ENCODE measurements around the gene SERTAD4.

SERTAD4 gene

GRCh38 chr1:210237981-210238380 lies 5.4 kb downstream of the SERTAD4 start:
- H3K79me2 ChIP-seq (ENCODE audit: low read length): no peaks in the 10 kb centered on the region
- peaks cover 7% of the 10 kb centered on the region; the same call in 1 of the 2 replicates for H3K27me3 ChIP-seq (replicated peaks; ENCODE audit: insufficient read depth, low read length)
- H3K4me3 ChIP-seq (ENCODE audit: low read length): no peak overlapping the region
- H3K36me3 ChIP-seq (replicated peaks; ENCODE audit: insufficient read depth, low read length): no peaks in the 10 kb centered on the region
- no peak overlapping the region for H3K9ac ChIP-seq (ENCODE audit: low read length)
- no peaks in the 10 kb centered on the region for H3K9me2 ChIP-seq (replicated peaks; ENCODE audit: insufficient read depth, low read length)
- H3K4me2 ChIP-seq (ENCODE audit: low read depth, low read length): no peak overlapping the region
- H3F3A ChIP-seq (ENCODE audit: insufficient read depth, low read length): no peaks in the 10 kb centered on the region; the same call in none of the 2 replicates
- H3K9me3 ChIP-seq (replicated peaks; ENCODE audit: insufficient read depth, low read length): no peaks in the 10 kb centered on the region
- no peak overlapping the region for H2AFZ ChIP-seq (ENCODE audit: low read length)
- H4K20me1 ChIP-seq (ENCODE audit: insufficient read depth, low read length): no peaks in the 10 kb centered on the region
- TF ChIP-seq CTCF (IDR thresholded peaks at IDR 0.05; ENCODE audit: low read length) (no peak), EZH2 (optimal IDR thresholded peaks at IDR 0.05; ENCODE audit: low read depth, low read length) (no peak), EZH2phosphoT487 (IDR thresholded peaks at IDR 0.05; ENCODE audit: low read length) (no peak)
- H3K27ac ChIP-seq (ENCODE audit: low read length): no peak overlapping the region
- no peaks in the 10 kb centered on the region for H3K4me1 ChIP-seq (ENCODE audit: low read length)
- no peak for DNase-seq

- no peak overlapping the region for H2AFZ ChIP-seq (ENCODE audit: low read length)
- DNase-seq: peak; percentile 20
- no peaks in the 10 kb centered on the region; the same call in 1 of the 2 replicates for H3F3A ChIP-seq (ENCODE audit: insufficient read depth, low read length)
- no peaks in the 10 kb centered on the region for H3K9me3 ChIP-seq (replicated peaks; ENCODE audit: insufficient read depth, low read length)
- H3K79me2 ChIP-seq (ENCODE audit: low read length): no peaks in the 10 kb centered on the region
- no peak overlapping the region for H3K4me2 ChIP-seq (ENCODE audit: low read depth, low read length)
- no peak overlapping the region for H3K4me3 ChIP-seq (ENCODE audit: low read length)
- peaks cover 4% of the 10 kb centered on the region; the same call in 1 of the 2 replicates for H3K27me3 ChIP-seq (replicated peaks; ENCODE audit: insufficient read depth, low read length)
- no peaks in the 10 kb centered on the region for H3K9me2 ChIP-seq (replicated peaks; ENCODE audit: insufficient read depth, low read length)
- H3K9ac ChIP-seq (ENCODE audit: low read length): no peak overlapping the region
- H3K4me1 ChIP-seq (ENCODE audit: low read length): peaks cover 1% of the 10 kb centered on the region
- H3K27ac ChIP-seq (ENCODE audit: low read length): no peak overlapping the region
- H3K36me3 ChIP-seq (replicated peaks; ENCODE audit: insufficient read depth, low read length): no peaks in the 10 kb centered on the region
- TF ChIP-seq CTCF (IDR thresholded peaks at IDR 0.05; ENCODE audit: low read length) (peak; percentile 44), EZH2 (optimal IDR thresholded peaks at IDR 0.05; ENCODE audit: low read depth, low read length) (no peak)
- no peaks in the 10 kb centered on the region for H4K20me1 ChIP-seq (ENCODE audit: insufficient read depth, low read length)
These were observed 6.9 kb downstream of the SERTAD4 start for GRCh38 chr1:210239349-210240111.

GRCh38 chr1:210241121-210241520 lies 8.5 kb downstream of the SERTAD4 start:
- H3F3A ChIP-seq (ENCODE audit: insufficient read depth, low read length): peaks cover 6% of the 10 kb centered on the region
- no peak overlapping the region for H3K4me3 ChIP-seq (ENCODE audit: low read length)
- H3K36me3 ChIP-seq (replicated peaks; ENCODE audit: insufficient read depth, low read length): no peaks in the 10 kb centered on the region
- H3K4me2 ChIP-seq (ENCODE audit: low read depth, low read length): no peak overlapping the region
- H3K9me2 ChIP-seq (replicated peaks; ENCODE audit: insufficient read depth, low read length): no peaks in the 10 kb centered on the region
- H3K9me3 ChIP-seq (replicated peaks; ENCODE audit: insufficient read depth, low read length): no peaks in the 10 kb centered on the region
- DNase-seq: no peak
- H3K79me2 ChIP-seq (ENCODE audit: low read length): no peaks in the 10 kb centered on the region
- no peak overlapping the region for H3K27ac ChIP-seq (ENCODE audit: low read length)
- H2AFZ ChIP-seq (ENCODE audit: low read length): no peak overlapping the region
- no peak for TF ChIP-seq EZH2 (optimal IDR thresholded peaks at IDR 0.05; ENCODE audit: low read depth, low read length)
- no peak for TF ChIP-seq EZH2phosphoT487 (IDR thresholded peaks at IDR 0.05; ENCODE audit: low read length)
- TF ChIP-seq CTCF (IDR thresholded peaks at IDR 0.05; ENCODE audit: low read length): no peak
- H3K4me1 ChIP-seq (ENCODE audit: low read length): peaks cover 17% of the 10 kb centered on the region
- no peaks in the 10 kb centered on the region for H3K27me3 ChIP-seq (replicated peaks; ENCODE audit: insufficient read depth, low read length)
- H3K9ac ChIP-seq (ENCODE audit: low read length): no peak overlapping the region
- H4K20me1 ChIP-seq (ENCODE audit: insufficient read depth, low read length): no peaks in the 10 kb centered on the region

Data from MM.1S (cell line).